ENCODE results near the gene DCLK2. TPM values are rescaled to one million over a fixed set of nuclear protein-coding genes. Genes with fewer than 3 reads are reported as not detected.

Gene DCLK2
- total RNA-seq, 1 donor from 2014 or later, result 4.3 TPM

DNA sequence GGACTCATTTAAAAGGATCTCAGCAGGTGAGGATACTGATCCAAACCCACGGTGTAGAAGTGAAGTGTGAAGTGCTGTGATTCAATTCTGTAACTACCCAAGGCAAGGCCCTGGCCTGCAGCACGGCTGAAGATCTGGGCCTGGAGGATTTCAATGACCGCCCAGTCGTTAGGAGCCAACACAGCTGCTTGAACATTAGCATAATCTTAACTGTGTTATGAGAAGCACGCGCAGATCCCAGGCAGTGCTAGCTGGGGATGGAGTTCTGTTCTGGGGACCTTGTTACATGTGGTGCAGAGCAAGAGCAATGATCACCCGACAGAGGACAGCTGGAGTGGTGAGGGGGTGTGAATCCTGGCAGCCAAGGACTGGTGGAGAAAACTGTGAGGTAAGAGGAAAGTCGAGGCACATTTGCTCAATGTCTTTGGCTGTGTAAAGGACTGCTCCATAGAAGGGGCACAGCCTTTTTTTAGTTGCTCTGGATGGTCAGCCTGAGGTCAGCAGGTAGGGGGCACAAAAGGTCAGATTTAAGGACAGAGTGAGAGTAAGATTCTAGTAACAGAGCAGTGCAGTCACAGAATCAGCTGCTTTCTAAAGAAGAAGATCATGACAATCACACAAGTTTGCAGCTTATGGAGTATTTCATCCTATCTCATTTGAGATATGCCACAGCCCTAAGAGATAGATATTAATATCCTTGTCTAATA, 181.8 kb downstream of the DCLK2 start:
- no peak for DNase-seq (ENCODE audit: low spot score)

DNA sequence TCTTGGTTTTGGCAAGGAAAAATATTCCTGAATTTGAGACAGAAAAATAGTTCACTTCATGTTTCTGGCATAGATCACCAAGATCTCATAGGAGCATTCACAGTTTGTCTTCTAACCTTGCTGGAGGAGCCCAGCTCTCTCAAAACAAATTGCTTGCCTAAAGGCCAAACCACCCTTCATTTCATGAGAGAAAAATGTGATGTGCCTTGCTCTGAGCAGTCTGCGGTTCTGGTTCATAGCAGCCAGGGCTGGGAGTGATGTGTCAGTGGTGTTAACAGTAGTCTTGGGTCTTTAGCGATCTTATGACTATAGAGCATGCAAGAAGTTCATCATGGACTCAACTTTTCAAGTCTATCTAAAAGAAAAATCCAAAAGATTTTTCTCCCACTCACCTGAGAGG, 183.3 kb downstream of the DCLK2 start:
- DNase-seq (ENCODE audit: low spot score), result no peak

DNA sequence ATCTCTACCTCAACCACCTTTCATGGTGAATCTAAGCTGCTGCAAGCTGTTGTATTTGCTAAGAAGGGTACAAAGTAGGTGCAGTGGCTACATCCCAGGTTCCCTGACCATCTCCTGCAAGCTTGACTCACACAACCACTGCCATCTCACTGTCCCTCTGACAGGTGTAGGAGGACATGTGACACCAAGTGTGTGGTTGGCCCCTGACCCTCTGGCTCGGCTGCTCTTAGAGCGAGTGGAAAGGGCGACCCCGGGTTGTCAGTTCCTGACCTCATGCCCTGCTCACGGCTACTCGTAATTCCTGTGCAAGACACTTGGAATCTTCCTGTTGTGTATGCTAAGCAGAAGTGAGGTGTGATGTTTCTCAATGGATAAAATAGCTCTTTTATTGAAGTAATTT, 184.4 kb downstream of the DCLK2 start:
- no peak for DNase-seq (ENCODE audit: low spot score)

DNA sequence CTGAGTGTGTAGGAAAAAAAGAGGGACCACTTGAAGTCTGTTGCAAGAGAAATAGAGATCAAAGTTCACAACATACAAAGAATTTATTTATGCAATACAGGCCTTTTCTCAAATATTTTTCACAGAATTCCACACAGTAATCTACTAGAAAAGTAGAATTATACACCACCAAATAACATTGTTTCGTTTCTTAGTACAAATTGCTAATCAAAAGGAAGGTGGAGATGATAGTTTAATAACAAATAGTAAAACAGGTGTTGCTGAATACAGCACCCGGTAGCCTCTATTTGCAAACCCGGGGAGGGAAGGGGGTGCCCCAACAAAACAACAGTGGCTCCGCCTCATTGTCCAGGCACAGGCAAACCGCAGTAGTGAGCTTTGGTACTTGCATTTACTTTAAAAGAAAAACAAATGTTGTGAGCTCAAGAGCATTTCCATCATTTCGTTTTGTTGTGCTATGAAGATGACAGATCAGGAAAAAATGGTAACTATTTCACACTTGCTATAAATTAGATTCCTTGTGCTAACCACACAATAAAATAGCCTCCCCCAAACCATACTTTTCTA, 186.4 kb downstream of the DCLK2 start:
- no peak for DNase-seq (ENCODE audit: low spot score)

DNA sequence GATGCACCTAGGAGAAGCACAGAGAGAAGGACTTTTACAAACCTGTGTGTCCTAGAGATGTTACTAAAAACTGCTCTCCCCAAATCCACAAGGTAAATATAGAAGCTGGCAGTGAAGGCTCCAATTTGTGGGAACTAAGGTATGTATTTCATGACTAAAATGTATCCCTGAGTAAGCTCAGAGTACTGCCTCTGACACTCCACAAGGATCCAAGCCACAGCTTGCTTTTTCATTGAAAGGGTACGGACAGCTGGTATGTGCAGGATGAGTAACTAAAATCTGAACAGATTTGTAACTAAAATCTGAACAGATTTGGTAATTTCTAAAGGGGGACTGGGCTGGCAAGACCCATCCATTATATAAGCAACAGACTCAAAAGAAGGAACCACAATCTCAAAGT, 187.6 kb downstream of the DCLK2 start:
- no peak for DNase-seq (ENCODE audit: low spot score)

DNA sequence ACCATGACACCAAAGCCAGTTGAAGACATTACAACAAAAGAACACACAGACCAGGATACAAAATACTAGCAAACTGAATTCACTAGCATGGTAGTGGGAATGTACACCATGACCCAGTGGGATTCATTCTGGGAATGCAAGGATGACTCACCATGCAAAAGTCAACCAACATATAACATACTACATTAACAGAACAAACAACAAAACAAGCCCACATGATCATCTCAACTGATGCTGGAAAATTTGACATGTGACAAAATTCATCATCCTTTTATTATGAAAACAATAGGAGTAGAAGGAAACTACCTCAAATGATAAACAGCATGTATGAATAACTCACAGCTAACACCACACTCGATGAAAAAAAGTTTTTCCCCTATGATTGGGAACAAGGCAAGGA, 190.2 kb downstream of the DCLK2 start:
- no peak for DNase-seq (ENCODE audit: low spot score)

DNA sequence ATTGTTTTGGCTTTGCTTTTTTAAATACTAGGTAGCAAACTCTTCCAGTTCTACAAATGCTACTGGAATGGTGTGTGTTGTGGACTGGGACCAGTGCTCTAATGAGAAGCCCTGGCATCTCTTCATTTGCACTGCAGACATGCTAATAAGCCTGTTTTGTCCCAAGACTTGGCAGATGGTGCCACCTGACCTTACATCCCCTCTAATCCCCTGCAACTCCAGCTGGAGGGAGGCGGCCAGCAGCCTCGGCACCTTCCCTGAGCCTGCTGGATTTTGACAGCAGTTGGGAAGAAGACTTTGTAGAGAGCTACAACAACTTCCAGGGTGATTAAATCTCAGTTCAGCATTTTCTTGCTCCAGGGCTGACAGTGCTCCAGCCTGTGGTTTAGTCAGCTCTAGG, 200.0 kb downstream of the DCLK2 start:
- DNase-seq (ENCODE audit: low spot score), result no peak

DNA sequence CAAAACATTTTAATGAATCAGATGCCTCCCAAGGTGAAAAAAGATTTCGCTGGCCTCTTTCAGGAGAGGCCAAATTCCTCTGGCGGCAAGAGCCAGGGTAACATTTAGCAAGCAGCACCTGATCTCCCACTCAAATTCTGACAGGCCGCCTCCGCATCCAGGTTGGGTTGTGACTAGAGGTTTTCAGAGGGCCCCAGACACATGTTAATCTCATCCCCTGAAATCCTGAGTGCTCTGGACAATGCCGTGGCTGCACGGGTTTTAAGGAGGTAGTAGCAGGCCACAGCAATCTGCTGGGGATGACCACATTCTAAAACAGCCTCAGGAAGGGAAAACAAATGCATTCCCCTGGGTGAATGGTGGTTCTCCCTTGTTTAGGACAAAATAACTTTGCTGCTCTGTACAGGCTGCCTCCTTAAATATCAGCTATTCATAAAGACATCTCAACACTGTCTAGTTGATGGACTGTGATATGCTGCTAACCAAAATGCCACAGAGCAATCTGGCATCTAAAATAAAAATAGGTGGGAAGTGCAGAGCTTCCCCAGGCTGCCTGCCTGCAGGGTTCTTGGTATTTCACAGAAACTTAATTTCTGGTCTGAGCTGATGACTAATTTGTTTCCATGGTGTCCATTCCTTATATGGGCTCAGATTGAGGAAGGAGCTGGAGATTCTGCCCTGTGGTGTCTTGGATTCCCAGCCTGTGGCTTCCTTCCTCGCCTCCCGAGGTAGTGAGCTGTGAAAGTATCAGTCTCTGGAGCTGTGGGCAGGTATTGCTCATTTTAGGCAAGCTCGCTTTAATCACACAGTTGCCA, 202.0 kb downstream of the DCLK2 start:
- no peak for DNase-seq (ENCODE audit: low spot score)

DNA sequence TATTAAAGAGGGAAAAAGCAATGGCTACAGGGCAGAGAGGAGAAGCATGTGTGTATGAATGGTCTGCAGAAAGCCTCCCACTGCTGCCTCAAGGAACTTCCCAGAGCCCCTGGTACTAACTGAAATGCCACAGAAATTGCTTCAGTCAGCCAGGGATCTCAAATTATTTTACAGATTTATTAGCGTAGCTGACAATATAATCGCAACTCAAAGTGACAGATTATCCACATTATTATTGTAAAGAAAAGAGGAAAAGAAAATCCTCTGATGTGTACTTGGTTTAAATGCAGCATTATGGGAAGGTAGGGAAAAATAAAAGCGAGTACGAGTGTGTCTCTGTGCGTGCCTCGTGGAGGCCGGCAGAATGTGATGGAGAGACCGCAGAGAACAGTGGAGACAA, 202.7 kb downstream of the DCLK2 start:
- no peak for DNase-seq (ENCODE audit: low spot score)

DNA sequence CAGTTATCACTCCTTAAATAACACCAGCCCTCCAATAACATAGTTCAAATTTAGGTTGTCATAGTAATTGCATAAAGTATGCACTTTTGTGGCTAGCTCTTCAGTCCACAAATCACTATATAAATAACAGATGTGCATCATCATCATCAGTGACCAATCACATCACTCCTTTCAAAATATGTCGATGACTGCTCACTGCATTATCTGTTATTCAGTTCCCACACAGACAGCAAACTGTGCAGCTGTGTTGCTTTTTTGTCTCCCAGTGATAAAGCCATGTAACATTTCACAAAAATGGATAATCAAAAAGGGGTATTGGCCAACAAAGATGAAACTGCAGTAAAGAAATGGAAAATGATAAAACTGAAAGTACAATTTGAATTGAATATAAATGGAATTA, 205.4 kb downstream of the DCLK2 start:
- no peak for DNase-seq (ENCODE audit: low spot score)

DNA sequence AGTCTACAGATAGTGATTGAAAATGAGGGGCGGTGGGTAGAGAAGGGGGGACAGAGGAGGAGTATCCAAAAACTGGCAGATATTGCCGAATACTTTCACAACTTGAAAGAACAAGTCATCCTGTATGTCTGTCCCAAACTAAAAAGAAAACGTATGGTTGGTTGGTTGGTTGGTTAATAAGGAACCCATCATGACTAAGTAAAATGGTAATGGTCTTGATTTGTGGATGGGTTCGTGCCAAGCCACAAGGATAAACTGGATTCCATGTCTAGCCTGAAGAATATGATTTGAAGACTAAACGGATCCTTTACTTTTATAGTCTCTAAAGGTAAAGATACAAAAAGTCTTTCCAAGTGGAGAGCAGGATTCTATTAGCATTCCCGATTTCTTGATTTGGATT, 208.4 kb downstream of the DCLK2 start:
- no peak for DNase-seq (ENCODE audit: low spot score)

DNA sequence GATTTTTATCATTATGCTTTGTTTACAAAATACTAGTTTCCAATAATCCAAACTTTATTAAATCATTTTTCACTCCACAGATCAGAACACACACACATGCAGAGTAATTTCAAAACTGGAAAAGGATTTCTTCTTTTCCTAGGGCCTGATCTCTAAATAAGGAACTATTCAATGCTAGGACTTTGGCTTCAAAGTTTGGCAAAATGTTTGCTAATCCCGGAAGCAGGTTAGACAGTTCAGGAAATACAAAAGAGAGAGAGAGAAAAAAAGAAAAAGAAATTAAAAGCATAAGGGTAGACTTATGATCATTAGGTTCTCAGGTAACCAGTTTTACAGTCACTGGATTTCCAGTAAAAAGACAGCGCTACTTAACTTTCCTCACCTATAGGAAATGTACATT, 211.0 kb downstream of the DCLK2 start:
- no peak for DNase-seq (ENCODE audit: low spot score)

DNA sequence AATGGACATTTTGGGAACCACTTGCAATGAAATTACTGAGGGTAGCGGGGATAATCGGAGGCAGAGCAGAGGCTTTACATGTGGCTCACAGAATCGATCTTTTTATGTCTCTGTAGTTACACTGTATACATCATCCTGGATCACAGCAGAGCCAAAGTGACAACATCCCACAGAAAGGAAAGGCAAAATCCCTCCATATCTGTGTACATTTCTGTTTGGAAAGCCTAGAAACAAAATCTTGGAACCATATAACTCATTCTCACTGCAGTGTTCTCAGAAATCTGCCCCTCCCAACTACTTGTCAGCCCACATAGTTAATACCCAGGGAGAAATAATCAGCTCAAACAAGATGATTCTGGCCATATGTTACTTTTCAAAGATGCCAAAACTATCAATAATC, 211.6 kb downstream of the DCLK2 start:
- no peak for DNase-seq (ENCODE audit: low spot score)

DNA sequence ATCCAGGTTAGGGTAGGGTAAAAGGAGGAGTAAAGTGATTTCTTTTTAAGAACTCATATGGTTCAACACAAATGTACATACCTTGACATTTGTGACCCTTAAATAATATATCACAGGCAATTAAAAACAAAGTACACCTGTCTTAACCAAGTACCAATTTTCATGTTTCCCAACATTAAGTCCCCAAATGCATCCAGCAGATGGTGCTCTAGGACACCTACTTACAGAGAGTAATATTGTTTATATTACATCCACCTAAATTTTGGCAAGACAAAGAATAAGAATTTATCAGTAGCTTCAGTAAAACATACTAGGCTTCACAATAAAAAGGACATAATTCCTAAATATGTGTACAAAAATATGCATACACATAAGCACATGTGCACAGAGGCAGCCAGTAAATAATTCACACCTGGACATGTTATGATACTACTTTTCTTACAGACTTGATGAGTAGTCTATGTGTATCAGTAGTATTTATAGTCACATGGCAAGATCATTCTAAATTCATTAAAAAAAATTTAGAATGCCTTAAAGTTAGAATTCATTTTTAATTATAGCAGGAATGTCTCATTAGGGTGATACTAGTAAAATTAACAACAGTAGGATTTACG, 219.7 kb downstream of the DCLK2 start:
- DNase-seq (ENCODE audit: low spot score), result no peak

DNA sequence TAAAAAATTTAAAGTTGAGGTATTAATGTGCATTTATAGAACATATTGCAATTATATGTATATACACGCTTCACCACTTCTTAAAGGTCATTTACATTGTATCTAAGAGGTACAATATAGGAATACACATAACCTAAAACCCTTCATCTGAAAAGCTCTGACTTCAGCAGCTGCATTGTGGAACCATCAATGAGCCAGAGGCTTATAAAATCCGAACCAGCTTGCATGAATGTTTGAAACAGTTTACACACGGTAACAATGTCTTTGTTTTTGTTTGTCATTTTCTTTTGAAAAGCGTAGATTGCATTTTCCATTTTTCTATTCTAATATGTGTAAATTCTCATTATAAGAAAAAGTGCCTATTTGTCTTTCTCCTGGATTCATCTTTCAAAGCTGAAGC, 221.6 kb downstream of the DCLK2 start:
- DNase-seq (ENCODE audit: low spot score), result no peak

DNA sequence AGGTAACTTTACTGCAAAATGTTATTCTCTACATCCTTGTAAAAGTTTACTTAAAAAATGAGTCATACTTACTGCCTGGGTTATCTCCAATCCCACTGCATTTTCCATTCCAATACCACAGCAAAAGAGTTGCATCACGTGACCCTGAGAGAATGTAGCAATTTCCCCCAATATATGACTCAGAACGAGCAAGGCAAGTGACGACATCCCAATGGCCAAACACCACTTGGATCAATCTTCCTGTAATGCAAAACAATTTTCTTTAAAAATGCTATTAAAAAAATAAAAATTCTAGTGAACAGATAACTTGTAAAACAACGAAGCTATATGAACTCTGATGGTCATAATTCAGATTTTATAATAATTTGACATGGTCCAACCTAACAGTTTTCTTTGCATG, 224.3 kb downstream of the DCLK2 start:
- no peak for DNase-seq (ENCODE audit: low spot score)

DNA sequence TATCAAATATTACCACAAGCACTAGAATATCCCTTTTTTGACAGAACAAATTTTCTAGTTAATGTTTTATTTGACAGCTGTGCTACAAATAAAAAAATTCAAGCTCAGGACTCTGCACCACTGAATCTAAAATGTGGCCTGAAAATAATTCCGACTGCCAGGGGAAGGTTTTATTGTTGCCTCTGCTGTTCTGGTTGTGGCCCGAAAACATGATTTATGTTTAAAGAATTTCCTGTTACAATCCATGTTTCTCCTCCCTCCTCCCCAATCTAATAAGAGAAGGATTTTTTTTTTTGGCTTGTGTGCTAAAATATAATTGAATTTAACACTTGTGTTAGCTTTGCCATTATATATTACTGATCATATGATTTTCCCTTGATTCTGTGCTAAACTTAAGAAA, 227.8 kb downstream of the DCLK2 start:
- no peak for DNase-seq (ENCODE audit: low spot score)

DNA sequence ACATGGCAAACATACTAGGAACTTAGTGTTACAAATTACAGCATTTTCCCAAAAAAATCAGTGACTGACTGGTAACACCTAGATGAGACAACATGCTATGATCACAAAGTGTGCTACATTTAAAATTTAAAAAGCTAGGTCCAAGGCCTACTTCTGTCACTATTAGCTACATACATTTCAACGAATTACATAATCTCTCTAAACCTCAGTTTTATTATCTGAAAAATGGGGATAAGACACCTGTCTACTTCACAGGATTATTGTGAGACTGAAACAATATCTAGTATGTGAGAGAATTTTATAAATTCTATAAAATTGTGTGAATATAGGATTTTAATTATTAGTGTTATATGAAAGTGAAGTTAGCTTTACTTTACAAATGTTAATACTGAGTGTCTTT, 228.5 kb downstream of the DCLK2 start:
- DNase-seq (ENCODE audit: low spot score), result no peak
